Measurements from ENCODE around the gene TTC6. TPM values are rescaled to one million over a fixed set of nuclear protein-coding genes. Genes with fewer than 3 reads are reported as not detected.

Gene TTC6
- total and polyA plus RNA-seq, 2 of the 4 experiments (the other 2 are of a cell fraction) = under 0.01 to 0.12 TPM

- no peak overlapping the region for H3K9ac ChIP-seq (ENCODE audit: low read depth, low read length)
- H3K4me1 ChIP-seq (ENCODE audit: control insufficient read depth, insufficient read depth, low read length) = peaks cover 2% of the 10 kb centered on the region; the same call in 1 of the 2 replicates
- no peak overlapping the region for H4K5ac ChIP-seq (ENCODE audit: low read depth, low read length)
- dilution Hi-C loops (cut with HindIII; ENCODE audit: low sequenced_read_pairs, unreplicated experiment) (no loop called here), intact Hi-C loops (cut with micrococcal nuclease) (no loop called here), in situ Hi-C loops (cut with MboI; ENCODE audit: low sequenced_read_pairs) (no loop called here)
- no peak for TF ChIP-seq USF2 (IDR thresholded peaks at IDR 0.05; ENCODE audit: low read depth, low read length)
- TF ChIP-seq RFX5 (IDR thresholded peaks at IDR 0.05; ENCODE audit: low read depth, low read length) = no peak
- TF ChIP-seq FOS (IDR thresholded peaks at IDR 0.05; ENCODE audit: low read depth, low read length) = no peak
- no peak for TF ChIP-seq RAD21 (IDR thresholded peaks at IDR 0.05; ENCODE audit: low read length)
- TF ChIP-seq MAZ (IDR thresholded peaks at IDR 0.05; ENCODE audit: borderline replicate concordance, low read depth, low read length) = no peak
- no peak for TF ChIP-seq NFE2L2 (IDR thresholded peaks at IDR 0.05; ENCODE audit: low read depth, low read length)
- no peak for TF ChIP-seq ELK1 (IDR thresholded peaks at IDR 0.05; ENCODE audit: borderline replicate concordance, low read depth, low read length)
- no peak for TF ChIP-seq CTCF (conservative IDR thresholded peaks at IDR 0.05; ENCODE audit: low read depth, low read length)
- TF ChIP-seq SMC3 (IDR thresholded peaks at IDR 0.05; ENCODE audit: low read depth, low read length) = no peak
- TF ChIP-seq MAFK (IDR thresholded peaks at IDR 0.05; ENCODE audit: low read depth, low read length) = no peak
- TF ChIP-seq CEBPB (IDR thresholded peaks at IDR 0.05; ENCODE audit: low read depth, low read length) = no peak
- no CpG with 5 or more reads among the region's 9 CpGs for WGBS, 2 experiments (ENCODE audit: extremely low coverage in 2 of 2, insufficient read length in 1 of 2)
- ATAC-seq (ENCODE audit: low read depth) (no peak), DNase-seq (peak; percentile 30)
- H3K23ac ChIP-seq (ENCODE audit: low read depth, low read length) = no peak overlapping the region
- no peaks in the 10 kb centered on the region for H3K79me1 ChIP-seq (ENCODE audit: low read depth in 1 of 2, low read length in 2 of 2)
- no peak overlapping the region for H3K4ac ChIP-seq (ENCODE audit: low read depth, low read length)
- ChIA-PET CTCF (no interaction called here), POLR2A (ENCODE audit: unreplicated experiment) (no interaction called here)
- H3K18ac ChIP-seq (ENCODE audit: low read depth, low read length) = no peak overlapping the region
- no peak overlapping the region for H2BK20ac ChIP-seq (ENCODE audit: low read depth, low read length)
- no peak overlapping the region for H2AFZ ChIP-seq (replicated peaks; ENCODE audit: low read length, poor library complexity)
- no peak overlapping the region for H3K4me3 ChIP-seq (ENCODE audit: insufficient read depth, low read depth, low read length)
- no peak overlapping the region for H4K8ac ChIP-seq (ENCODE audit: low read depth in 2 of 2, low read length in 2 of 2)
- H3K36me3 ChIP-seq (ENCODE audit: control insufficient read depth, insufficient read depth, low read length) = no peaks in the 10 kb centered on the region
- BruUV-seq (replicated peaks) = no TSS peak
- H2AK9ac ChIP-seq (replicated peaks; ENCODE audit: low read depth, low read length, poor library complexity) = no peak overlapping the region
- no peak overlapping the region for H2AK5ac ChIP-seq (ENCODE audit: low read depth, low read length)
- no peak overlapping the region for H3K14ac ChIP-seq (replicated peaks; ENCODE audit: low read depth, low read length)
- H4K91ac ChIP-seq (ENCODE audit: insufficient read depth, low read depth, low read length) = no peak overlapping the region
- no peak overlapping the region for H2BK5ac ChIP-seq (ENCODE audit: low read depth, low read length, poor library complexity, severe bottlenecking)
- H3K9me1 ChIP-seq (ENCODE audit: insufficient read depth, low read length) = no peaks in the 10 kb centered on the region
- no peak overlapping the region for H3K27ac ChIP-seq (ENCODE audit: insufficient read depth, low read length)
- no peak overlapping the region for H3K56ac ChIP-seq (ENCODE audit: extremely low read depth, insufficient read depth, low read length)
- H4K20me1 ChIP-seq (ENCODE audit: insufficient read depth, low read length) = no peaks in the 10 kb centered on the region
- H2BK15ac ChIP-seq (ENCODE audit: low read depth, low read length) = no peak overlapping the region
- H2BK120ac ChIP-seq (ENCODE audit: low read depth, low read length) = no peak overlapping the region
- no peaks in the 10 kb centered on the region; the same call in 1 of the 2 replicates for H3K27me3 ChIP-seq (ENCODE audit: control insufficient read depth, insufficient read depth, low read length)
- no peak overlapping the region for H3K4me2 ChIP-seq (ENCODE audit: low read depth, low read length)
- H3K9me3 ChIP-seq (ENCODE audit: control insufficient read depth, insufficient read depth, low read length) = no peaks in the 10 kb centered on the region
Observed at GRCh38 chr14:37625597-37626595, 30.5 kb downstream of the TTC6 start.

Data from IMR-90 (cell line).